ENCODE measurements around the gene WDR70.

The WDR70 gene

DNA sequence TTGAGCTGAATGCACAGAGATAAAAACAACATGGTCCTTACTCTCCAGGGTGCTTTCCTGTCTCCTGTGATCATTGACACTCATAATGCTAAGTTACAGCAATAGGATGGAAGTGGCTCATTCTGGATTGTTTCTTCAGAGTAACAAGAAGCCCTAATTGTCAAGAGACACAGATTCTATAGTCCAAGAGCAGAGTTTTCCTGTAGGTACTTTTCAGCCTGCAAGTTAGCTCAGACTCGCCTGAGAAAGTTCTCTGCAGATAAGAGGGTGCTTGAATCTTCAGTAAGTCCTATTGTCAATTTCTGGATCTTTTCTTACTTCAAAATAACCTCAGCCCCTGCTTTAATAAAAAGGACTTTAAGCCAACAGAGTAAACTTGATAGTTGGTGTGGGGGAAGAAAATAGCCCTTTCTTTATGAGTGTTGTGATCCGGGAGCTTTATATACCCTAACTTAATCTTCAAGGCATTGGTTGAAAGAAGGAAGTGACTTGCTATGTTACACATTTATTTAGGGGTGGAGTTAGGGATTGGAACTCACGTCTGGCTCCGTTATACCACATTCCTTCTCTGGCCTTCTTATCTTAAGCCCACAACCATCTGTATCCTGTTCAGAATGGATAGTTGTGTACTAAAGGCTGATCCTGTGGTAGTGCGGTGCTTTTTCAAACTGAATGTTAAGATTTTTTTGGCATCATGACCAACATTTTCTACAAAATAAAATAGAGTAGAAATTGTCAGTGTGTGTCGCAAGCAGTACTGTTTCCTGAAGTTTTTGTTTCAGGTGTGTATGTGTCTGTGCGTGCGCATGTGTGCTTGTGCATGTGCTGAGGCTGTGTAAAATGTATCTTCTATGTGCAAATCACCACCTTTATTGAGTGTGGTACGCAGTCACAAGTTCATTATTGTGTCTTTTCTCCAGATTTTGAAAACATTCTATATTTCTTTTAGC lies 173.9 kb downstream of the WDR70 start:
- no peak for DNase-seq (ENCODE audit: low read depth)
- TF ChIP-seq, protein P1, sequence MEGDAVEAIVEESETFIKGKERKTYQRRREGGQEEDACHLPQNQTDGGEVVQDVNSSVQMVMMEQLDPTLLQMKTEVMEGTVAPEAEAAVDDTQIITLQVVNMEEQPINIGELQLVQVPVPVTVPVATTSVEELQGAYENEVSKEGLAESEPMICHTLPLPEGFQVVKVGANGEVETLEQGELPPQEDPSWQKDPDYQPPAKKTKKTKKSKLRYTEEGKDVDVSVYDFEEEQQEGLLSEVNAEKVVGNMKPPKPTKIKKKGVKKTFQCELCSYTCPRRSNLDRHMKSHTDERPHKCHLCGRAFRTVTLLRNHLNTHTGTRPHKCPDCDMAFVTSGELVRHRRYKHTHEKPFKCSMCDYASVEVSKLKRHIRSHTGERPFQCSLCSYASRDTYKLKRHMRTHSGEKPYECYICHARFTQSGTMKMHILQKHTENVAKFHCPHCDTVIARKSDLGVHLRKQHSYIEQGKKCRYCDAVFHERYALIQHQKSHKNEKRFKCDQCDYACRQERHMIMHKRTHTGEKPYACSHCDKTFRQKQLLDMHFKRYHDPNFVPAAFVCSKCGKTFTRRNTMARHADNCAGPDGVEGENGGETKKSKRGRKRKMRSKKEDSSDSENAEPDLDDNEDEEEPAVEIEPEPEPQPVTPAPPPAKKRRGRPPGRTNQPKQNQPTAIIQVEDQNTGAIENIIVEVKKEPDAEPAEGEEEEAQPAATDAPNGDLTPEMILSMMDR (IDR thresholded peaks at IDR 0.05; ENCODE audit: low read depth, low read length, missing control alignments) = no peak
- no peak overlapping the region for H3K4me3 ChIP-seq (ENCODE audit: low read depth, low read length)

DNA sequence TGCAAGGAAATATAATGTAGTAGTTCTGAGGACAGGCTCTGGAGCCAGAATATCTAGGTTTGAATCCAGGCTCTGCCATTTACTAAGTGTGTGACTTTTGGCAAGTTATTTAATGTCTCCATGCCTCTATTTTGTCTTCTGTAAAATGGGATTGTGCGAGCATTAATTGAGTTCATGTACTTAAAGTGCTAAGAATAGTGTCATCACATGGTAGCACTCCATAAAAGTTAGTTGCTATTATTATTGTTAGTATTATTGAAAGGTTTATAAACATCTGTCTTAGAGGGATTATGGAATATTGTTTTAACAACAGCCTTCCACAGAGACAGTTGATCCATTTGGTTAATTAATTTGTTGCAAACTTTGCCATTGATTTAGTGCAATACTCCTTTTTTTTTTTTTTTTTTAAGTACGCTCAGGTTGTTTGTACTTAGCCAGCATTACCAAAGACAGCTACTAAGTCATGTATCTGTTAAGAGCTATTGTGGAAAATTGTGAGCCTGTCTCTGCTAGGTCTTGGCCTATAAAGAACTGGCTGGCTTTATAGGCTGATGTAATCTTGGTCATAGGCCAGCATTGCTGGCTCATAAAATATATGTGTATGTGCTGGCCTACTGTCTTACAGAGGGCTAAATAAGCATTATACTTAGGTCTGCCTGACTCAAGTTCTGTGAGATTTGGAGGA lies 174.7 kb downstream of the WDR70 start:
- TF ChIP-seq, protein P1 (IDR thresholded peaks at IDR 0.05; ENCODE audit: low read depth, low read length, missing control alignments) = no peak
- H3K4me3 ChIP-seq (ENCODE audit: low read depth, low read length) = no peak overlapping the region
- no peak for DNase-seq (ENCODE audit: low read depth)

DNA sequence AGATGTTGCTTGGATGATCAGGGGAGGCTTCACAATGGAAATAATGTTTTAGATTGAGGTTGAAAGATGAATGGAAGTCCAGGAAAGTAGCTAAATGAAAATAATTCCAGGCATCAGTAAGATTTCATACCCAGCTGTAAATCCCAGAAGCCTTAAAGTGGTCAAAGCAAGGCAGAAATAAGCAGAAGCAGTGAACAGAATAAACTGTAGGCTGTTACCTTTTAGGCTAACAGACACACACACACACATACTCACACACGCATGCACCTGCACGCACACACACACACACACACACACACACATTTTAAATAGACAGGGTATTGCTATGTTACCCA lies 175.3 kb downstream of the WDR70 start:
- TF ChIP-seq, protein P1 (IDR thresholded peaks at IDR 0.05; ENCODE audit: low read depth, low read length, missing control alignments) = no peak
- no peak overlapping the region for H3K4me3 ChIP-seq (ENCODE audit: low read depth, low read length)
- DNase-seq (ENCODE audit: low read depth) = no peak

DNA sequence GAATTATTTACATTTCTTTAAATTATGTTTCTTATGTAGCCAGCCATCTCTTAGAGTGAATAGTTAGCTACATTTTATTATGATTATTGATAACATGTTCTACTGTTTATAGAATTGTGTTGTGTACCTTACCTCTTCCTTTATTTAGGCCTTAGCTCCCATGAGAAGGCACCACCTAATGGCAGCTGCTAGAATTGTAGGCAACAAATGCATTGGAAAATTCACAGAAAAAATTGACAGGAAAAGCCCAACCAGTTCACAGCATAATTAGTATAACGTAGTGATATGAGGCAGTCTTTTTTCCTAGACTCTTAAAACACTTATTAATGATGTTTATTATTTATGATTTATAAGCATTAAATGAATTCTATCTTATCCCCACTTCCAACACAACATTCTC lies 175.8 kb downstream of the WDR70 start:
- TF ChIP-seq, protein P1 (IDR thresholded peaks at IDR 0.05; ENCODE audit: low read depth, low read length, missing control alignments) = peak; percentile 52
- H3K4me3 ChIP-seq (ENCODE audit: low read depth, low read length) = no peak overlapping the region
- no peak for DNase-seq (ENCODE audit: low read depth)

DNA sequence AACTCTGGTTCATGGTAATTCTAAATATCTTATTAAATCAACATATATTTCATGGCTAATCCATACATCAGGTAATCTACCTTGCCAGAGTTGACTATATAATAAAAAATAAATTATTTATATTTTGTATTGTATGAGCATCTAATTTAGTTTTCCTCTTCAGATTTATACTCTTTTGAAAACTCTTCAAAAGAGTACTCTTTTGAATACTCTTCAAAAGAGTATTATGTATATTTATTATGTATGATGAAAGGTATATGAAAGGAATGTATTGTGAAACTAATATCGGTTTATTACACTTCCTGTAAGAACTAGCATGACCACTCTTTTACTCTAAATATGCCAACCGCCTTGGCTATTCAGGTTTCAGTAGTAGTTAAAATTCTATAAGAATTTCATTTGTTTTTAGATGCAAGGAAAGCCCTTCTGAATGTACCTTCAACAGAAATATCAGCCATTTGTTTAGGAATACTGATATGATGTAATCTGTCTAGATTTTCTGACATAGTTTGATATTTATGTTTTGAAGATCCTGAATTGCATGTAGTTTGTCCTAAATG lies 178.7 kb downstream of the WDR70 start:
- no peak for DNase-seq (ENCODE audit: low read depth)
- TF ChIP-seq, protein P1 (IDR thresholded peaks at IDR 0.05; ENCODE audit: low read depth, low read length, missing control alignments) = no peak
- H3K4me3 ChIP-seq (ENCODE audit: low read depth, low read length) = no peak overlapping the region

DNA sequence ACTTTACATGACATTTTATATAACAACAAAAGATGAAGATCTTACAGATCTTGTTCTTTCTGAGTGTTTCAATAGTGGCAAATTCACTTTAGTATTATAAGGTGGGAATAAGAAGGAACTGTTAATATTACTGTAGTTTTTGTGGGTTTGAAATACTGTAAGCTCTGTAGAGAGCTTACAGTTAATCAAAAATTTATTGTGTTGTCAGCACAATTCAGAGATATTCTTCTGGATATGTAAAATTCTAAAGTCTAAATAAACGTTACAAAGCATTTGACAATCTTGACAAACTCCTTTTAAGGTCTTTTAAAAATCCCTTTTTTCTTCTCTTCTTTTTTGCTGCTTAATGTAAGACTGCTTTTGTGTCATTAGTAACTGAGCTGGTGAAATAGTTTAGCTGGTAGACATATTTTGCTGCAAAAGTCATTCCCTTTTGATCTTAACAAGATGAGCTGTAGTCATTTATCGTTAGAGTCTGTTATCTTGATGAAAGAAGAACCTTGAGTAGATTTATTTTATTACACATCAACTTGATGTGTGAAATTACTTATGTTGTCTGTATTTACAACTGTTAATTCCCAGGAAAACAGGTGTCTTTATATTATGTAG lies 186.0 kb downstream of the WDR70 start:
- no peak for DNase-seq (ENCODE audit: low read depth)
- TF ChIP-seq, protein P1 (IDR thresholded peaks at IDR 0.05; ENCODE audit: low read depth, low read length, missing control alignments) = no peak

More for the DNA sequence above, 186.0 kb downstream of the WDR70 start:
- no peak overlapping the region for H3K4me3 ChIP-seq (ENCODE audit: low read depth, low read length)
